ENCODE results near the gene FAM174C. TPM values are rescaled to one million over a fixed set of nuclear protein-coding genes. Genes with fewer than 3 reads are reported as not detected.

The FAM174C gene
- total RNA-seq, 1 donor from 2014 or later: 3.9 TPM

DNA sequence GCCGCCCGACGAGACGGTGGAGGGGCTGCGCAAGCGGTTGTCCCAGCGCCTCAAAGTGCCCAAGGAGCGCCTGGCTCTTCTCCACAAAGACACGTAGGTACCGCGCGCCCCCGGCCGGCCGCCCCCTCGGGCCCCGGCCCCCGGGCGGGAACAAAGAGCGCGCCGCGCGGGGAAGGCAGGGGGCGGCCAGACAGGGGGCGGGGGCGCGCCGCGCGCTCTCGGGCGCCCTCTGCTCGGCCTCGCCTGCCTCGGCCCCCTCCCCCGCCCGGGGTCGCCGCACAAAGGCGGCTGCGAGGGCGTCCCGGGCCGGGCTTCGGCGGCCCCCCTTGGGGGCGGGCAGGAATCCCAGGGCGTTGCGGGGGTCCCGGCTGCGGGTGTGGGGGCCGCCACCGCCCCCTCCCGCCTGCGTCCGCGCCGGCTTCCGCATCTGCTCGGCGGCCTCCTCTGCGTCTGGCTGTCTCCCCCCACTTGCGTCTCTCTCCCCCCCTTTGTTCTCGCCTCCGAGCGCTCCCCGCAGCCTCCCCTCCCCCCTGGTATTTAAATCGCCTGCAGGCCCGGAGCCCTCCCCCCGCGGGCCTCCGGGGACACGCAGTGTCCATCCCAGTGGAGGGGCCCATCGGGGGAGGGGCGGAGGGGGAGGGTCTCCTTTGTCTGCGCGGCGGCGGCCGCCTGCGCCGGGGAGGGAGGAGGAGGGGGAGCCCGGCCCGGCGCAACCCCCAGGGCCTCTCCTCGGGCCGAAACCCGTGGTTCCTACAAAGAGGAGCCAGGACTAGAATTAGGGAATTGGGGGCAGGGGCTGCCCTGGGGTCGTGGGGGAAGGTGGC lies 24.7 kb upstream of the FAM174C start:
- DNase-seq: peak; percentile 82

DNA sequence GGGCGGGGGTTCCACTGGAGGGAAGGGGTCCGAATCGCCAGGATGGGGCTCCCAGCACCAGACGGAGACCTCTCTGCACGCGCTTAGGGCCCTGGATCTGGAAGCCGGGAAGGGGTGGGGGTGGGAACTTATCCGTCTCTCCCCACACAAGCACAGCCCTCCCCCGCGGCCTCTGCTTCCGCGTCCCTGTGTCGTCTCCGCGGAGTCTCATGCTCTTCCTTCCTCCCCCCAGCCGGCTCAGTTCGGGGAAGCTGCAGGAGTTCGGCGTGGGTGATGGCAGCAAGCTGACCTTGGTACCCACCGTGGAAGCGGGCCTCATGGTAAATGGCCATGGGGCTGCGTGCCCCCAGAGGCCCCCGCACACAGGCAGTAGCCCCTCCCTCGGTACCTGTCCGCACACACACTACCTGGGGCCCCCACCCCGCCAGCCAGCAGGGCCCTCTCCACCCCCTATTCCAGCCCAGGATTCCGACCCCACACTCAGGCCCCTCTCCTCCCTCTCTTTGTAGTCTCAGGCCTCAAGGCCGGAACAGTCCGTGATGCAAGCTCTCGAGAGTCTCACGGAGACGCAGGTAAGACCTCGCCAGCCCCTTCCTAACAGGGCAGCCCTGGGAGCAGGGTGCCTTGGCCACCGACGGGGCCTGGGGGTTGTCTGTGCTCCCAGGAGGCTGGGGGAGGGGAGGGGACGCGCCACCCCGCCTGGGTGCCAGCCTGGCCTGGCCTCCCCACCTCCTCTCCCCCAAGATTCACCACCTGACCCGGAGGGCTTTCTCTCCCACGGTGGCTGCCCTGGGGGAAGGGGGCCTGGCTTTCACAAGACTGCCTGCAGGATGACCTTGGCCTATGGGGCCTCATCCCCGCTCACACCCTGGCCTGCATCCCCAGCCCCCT lies 23.8 kb upstream of the FAM174C start:
- peak; percentile 78 for DNase-seq

DNA sequence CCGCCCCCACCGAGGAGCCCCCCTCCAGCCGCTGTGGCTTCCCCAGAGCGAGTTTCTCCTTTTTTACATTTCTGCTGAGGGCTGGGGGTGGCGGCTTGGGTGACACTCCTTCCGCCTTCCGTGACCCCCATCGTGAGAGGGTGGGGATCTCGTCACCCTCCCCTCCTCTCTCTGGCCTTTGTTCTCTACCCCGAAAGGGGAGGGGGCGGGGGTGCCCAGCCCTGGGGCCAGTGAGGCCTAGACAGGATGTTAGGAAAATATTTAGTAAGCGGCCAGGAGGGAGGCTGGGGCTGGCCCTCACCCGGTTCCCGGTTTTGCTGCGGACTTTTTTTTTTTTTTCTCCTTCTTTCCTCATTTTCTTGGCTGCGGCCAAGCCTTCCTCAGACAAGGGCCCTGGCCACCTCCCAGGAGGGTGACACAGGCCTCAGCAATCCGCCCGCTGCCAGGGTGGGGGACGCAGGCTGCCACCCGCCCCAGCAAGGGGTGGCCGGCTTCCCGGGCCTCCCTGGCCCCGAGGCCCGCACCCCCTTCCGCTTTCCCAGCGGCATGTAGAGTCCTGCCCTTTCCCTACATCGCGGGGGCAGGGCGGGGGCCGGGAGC lies 23.0 kb upstream of the FAM174C start:
- DNase-seq: peak; percentile 74

DNA sequence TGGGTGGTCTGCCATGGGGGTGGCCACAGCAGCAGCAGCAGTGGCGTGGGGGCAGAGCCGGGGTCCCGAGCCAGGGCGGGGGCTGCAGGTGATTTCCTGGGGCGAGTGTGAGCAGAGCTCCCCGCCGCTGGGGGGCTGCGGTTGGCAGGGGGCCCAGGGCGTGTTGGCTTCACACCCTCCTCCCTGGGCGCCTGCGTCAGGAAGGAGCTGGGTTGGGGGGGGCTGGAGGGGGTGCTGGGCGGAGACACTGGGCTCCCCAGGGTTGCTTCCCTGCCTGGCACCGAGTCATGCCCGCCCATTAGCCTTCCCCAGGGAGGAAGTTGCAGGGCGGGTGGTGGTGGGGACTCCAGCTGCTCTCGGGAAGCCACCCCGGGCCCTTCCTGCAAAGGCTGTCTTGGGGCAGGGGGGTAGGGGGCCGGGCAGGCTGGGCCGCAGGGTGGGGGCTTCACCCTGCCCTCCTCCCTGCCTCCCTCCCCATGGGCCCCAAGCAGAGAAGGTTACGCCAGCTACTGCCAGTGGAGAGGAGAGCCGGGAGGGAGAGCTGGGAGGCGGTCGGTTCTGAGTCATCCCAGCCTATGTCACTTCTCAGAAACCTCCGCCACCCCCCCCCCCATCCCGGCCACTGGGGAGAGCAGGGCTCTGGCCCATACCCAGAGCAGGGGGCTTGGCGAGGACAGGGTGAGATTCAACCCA lies 22.4 kb upstream of the FAM174C start:
- peak; percentile 77 for DNase-seq

GRCh38 chr19:1253514-1254080 lies 21.7 kb upstream of the FAM174C start:
- peak; percentile 56 for DNase-seq

DNA sequence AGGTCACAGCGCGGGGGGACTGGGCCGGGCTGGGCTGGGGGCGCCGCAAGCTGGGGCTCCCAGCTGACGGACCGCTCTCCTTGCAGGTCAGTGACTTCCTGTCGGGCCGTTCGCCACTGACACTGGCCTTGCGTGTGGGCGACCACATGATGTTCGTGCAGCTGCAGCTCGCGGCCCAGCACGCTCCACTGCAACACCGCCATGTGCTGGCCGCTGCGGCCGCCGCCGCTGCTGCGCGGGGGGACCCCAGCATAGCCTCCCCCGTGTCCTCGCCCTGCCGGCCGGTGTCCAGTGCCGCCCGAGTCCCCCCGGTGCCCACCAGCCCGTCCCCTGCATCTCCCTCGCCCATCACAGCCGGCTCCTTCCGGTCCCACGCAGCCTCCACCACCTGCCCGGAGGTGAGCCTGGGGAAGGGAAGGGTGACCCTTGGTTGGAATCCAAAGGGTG lies 21.2 kb upstream of the FAM174C start:
- no peak for DNase-seq

- DNase-seq: no peak
Measured at GRCh38 chr19:1254530-1255185, 20.7 kb upstream of the FAM174C start.

DNA sequence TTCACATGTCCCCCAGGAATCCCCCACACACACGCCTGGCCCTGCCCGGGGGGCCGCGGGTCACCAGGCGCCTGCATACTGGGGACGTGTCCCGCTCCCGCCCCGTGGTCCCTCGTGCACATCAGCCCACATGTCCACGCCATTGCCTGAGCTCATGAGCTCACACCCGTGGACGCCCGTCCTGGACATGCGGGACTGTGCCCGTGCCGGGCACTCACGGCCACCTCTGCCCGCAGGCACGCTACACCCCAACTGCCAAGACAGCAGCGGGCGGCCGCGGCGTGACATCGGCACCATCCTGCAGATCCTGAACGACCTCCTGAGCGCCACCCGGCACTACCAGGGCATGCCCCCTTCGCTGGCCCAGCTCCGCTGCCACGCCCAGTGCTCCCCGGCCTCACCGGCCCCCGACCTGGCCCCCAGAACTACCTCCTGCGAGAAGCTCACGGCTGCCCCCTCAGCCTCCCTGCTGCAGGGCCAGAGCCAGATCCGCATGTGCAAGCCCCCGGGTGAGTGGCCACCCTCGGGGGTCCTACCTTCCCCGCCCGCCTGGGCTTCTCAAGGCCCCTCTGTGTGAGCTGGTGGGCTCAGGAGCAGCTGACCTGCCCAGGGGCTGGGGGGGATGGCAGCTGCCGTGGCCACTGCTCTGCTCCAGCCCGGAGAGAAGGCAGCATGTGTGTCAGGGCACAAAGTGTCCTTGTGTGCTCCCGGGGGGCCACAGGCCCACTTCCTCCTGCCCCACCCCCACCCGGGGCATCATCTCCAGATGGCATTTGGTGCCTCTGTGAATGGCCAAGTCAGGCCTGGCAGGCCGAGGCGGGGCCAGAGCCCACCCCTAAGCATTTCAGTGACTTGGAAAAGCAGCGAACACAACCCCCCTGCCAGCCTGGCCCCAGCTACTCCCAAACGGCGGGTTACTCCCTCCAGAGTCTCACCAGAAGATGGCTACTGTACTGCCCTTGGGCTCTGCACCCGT lies 19.9 kb upstream of the FAM174C start:
- DNase-seq: peak; percentile 60

DNA sequence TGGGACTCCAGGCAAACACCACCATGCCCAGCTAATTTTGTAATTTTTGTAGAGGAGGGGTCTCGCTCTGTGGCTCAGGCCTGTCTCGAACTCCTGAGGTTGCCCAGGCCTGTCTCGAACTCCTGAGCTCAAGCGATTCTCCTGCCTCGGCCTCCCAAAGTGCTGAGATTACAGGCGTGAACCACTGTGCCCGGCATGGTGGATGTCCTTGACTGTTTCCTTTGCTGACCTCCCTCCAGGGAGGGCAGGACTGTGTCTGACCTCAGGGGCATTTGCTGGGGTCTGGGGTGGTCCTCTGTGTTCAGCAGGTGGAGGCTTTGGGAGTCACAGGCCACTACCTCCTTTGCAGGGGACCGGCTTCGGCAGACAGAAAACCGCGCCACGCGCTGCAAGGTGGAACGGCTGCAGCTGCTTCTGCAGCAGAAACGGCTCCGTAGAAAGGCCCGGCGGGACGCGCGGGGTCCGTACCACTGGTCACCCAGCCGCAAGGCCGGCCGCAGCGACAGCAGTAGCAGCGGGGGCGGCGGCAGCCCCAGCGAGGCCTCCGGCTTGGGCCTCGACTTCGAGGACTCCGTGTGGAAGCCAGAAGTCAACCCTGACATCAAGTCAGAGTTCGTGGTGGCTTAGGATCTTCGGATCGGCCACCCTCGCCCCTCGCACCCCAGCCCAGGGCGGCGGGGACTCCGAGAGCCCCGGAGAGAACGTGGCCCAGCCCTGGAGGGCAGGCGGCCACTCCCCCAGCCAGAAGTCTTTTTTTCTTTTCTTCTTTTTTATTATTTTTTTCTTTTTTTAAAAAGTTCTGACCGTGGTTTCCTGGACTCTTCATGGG lies 18.5 kb upstream of the FAM174C start:
- DNase-seq: no peak

- no peak for DNase-seq
Measured at GRCh38 chr19:1257475-1258162, 17.7 kb upstream of the FAM174C start.

GRCh38 chr19:1258163-1258492 lies 17.2 kb upstream of the FAM174C start:
- DNase-seq: no peak

DNA sequence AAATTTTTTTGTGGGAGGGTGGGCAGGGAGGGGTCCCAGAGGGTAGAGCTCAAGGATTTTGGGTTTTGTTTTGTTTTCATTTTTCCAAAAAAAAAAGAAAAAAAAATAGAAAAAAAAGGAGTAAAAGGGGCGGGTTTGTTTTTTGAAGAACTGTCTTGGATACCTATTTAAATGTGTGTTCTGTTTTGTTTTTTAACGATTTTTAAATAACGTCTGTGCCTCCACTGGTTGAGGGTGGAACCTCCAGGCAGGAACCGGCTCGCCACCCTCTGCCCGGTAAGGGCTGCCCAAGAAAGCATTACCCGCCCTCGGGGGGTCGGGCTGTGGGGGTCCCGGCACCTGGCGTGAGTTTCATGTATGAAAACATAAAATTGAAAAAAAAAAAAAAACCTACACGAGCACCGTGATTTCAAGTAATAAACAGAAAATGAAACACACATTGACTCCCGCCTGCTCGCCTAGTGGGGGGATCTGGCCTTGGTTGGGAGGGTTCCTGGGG lies 16.6 kb upstream of the FAM174C start:
- no peak for DNase-seq

- DNase-seq: peak; percentile 52
Measured at GRCh38 chr19:1259206-1259875, 16.0 kb upstream of the FAM174C start.

GRCh38 chr19:1259876-1260748 lies 15.2 kb upstream of the FAM174C start:
- DNase-seq: no peak

- peak; percentile 98 for DNase-seq
Measured at GRCh38 chr19:1260749-1261537, 14.4 kb upstream of the FAM174C start.

- no peak for DNase-seq
Measured at GRCh38 chr19:1261538-1261797, 13.9 kb upstream of the FAM174C start.

Measured in tongue (tissue), 2 donors.